Stimulated activated CD4-positive, alpha-beta T cell treated with anti-CD3 and anti-CD28 coated beads, Interleukin-15, amount 100 ng/mL, for 24 hours (primary cell): ENCODE results near the gene EYA2.

Experiments
- DNase-seq: peaks from one replicate; pipeline ENCODE4 v3.0.0-alpha.2; 2020

Gene EYA2

DNA sequence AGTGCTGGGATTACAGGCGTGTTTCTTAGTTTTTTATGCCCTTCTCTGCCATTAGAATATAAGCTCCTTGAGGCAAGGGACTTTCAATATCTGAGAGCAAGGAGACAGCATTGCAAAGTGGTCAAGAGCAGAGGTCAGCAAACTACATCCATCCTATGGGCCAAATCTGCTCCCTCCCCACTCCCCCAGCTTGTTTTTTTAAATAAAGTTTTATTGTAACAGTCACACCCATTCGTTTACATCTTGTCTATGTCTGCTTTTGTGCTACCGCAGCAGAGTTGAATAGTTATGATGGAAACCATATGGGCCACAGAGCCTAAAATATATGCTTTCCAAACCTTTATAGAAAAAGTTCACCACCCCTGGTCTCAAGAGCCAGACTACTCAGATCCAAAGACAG lies 227.9 kb downstream of the EYA2 start:
- no peak for DNase-seq

DNA sequence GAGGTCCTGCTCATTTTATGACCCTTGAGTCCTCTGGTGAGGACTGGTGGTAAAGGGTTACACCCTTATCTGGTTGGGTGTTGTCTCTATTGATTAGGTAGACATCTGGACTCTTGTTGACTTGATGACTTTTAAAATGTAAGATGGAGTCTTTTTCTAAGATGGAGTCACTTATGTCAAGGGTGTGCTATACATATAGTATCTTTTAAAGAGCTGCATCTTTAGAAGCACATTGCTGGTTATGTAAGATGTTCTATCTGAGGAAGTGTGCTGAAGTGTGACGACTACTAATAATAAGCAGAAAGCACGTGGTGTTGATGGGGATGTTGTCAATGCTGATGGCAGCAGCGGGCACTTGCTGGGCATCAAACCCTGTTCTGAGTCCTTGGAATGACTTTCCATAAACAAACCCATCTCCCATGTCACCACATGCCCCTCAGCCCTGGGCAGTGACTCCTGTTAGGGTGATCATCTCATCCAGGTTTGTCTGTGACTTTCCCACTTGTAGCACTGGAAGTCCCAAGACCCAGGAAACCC lies 229.6 kb downstream of the EYA2 start:
- DNase-seq: no peak

DNA sequence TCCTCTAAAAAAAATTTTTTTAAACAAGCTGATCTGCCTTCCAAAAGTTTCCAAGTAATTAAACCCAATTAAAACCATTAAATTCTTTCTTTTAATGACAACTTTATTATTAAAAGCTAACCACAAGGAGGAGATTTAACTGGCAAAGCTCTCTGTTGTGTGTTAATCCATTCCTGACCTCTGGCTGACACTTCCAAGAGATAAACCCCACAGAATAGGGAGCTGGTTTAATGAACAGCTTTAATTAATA lies 230.8 kb downstream of the EYA2 start:
- no peak for DNase-seq

DNA sequence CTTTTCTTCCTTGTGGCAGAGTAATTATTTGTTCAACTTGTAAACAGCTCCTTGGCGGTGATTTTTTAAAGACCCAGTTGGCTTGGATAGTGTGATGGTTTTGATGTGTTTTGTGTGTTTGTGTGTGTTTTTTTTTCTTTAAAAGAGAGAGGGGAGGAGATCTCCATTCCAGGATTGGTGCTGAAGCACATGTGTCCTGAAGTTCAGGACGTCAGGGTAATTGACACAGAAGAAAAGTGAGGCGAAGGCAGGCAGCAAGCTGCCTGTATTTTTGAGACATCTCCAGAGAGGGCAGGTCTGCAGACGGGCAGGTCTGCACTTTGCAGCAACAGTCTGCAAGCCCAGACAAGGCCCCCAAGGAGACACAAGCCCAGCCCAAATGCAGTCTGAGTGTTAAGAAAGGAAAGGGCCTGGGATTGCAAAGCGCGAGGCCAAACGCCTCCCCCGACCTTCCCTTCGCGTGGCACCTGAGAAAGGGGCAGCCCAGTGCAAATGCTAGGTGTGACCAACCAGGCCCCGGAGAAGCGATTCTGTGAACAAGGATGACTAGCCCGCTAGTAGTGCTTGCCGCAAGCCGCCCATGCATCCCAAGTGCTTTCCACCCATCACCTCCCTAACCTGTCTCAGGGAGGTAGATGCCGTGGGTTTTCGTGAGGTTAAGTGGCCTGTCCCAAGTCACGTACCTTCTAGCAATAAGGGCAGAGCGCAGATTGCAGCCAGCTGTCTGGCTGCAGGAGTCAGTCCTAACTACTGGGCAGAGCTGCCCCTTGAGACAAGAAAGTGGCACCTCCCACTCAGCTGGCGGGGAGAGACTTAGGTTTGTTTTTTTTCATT lies 231.3 kb downstream of the EYA2 start:
- DNase-seq: no peak

DNA sequence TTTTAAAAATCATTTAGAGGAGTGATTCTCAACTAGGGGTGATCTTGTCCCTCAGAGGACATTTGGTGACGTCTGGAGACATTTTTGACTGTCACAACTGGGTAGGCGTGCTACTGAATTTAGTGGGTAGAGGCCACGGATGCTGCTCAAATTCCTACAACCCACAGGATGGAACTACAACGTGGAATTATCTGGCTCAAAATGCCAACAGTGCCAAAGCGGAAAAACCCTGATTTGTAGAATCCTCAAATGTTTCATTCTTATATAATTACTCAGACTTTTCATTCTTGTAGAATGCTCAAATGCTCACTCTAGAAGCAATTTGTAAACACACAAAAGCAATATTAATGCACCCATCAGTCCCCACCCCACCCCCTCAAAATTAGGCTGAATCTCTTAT lies 232.1 kb downstream of the EYA2 start:
- DNase-seq: no peak

DNA sequence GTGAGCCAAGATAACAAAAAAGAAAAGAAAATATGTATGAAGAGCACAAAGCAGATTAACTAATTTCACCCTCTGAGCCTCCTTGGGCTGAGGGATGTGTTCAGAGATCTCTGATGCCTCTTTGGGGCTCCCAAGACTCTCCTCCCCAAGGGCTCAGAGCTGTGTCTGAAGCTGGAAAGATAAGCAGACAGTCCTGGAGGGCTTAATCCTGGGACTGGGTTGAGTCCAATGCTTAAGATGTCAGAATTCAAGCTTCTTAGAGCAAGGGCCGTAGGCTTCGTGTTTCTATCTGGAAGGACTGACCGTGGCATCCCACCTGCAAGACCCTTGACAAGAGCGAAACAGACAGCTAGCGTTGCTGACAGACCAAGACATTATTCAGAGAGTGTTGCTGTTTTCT lies 232.9 kb downstream of the EYA2 start:
- DNase-seq: no peak

DNA sequence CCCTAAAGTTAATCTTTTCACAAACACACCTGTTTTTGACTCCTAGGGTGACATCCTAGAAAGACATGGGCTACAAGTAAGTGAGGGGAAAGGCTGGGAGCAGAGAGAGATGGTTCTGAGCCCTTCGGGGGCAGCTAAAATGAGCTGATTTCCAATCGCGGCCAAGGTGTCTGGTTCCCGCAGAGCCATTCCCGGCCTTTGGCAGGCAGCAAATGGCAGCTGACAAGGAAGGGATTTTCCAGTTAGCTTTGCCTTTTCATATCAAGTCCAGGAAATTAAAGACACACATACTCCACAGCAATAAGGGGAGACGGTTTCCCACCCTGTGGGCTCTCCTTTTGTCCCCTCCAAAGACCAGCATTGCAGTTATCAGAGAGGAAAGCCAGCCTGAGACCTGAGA lies 233.4 kb downstream of the EYA2 start:
- no peak for DNase-seq

DNA sequence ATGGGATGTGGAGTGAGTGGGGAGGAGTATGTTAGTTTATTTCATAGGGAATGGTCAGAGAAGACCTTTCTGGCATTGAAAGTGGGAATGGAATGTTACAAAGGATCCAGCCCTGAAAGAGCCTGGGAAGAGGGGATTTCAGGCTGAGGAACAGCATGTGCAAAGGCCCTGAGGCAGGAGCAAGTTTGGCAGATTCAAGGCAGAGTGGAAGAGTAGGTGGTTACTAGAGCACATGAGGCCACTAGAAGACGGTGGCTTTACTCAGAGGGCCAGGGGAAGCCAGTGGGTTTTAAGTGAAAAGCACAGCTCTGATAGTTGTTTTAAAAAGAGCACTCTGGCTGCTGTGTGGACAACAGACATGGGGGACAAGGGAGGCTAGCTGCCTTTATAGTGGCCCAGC lies 234.7 kb downstream of the EYA2 start:
- no peak for DNase-seq

DNA sequence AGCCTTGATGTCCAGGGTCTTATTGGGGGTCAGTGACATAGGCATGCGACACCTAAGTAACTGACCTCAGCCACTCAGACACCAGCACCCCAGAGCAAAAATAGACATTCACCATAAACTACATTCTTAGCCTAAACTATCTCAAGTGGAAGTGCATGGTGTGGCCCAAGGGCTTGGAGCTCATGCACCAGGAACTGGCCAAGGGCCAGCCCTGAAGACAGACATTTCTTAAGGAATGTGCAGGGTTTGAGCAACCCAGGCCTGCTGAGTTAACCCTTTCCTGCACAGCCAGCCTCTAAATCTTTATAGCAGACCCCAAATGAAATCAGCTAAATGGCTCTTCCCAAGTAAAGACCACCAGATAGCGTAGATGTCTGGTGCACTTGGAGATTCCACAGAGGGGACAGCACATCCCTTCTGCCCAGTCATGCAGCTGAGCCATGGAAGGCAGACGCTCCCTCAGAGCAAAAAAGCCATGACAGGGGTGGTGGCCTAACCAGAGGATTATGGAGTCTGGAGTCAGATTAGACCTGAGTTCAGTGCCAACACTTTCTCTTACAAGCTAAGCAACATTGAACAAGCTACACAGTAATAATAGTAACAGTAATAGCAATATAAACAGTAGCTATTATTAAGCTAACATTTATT lies 239.3 kb downstream of the EYA2 start:
- DNase-seq: no peak

DNA sequence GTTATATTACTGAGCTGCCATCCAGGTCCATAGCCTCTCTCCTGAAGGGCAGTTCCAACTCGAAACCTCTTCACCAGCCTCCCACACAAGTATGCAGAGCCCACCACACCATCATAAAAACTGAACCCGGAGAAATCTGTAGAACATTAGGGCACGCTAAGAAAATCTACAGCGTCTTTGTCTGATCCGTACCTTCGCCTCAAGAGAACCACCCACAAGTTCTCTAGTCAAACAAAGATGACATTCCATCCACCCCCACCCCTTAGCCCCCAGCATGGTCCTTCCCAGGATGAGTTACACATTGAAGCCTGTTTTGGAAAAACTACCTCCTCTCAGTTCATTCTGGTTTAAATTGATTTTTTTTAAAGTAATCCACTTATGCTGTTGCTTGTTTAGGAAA lies 242.1 kb downstream of the EYA2 start:
- DNase-seq: no peak

DNA sequence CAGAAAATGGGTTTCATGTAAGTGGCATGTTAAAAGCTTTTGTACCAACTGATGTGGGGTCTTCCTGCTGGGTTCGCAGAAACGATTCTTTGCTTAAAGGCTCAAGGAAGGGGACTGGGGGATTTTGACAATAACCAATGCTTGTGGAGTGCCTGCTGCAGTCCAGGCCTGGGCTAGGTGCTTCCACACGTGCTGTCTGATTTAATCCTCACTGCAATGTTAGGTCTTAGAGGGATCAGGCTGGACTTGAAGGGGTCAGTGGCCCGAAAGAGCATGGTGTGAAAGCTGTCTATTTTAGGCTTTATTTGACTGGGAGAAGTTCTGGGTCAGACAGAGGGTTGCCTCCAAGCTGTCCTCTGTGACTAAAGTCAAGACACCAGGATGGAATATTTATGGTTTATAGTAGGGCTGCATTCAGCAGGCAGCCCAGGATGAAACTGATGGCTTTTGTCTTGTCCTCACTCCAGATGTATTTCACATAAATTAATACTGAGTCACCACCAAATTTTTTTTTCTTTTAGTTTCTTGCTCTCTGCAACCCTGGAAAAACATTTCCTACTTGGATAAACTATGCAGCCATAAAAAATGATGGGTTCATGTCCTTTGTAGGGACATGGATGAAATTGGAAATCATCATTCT lies 242.7 kb downstream of the EYA2 start:
- no peak for DNase-seq

DNA sequence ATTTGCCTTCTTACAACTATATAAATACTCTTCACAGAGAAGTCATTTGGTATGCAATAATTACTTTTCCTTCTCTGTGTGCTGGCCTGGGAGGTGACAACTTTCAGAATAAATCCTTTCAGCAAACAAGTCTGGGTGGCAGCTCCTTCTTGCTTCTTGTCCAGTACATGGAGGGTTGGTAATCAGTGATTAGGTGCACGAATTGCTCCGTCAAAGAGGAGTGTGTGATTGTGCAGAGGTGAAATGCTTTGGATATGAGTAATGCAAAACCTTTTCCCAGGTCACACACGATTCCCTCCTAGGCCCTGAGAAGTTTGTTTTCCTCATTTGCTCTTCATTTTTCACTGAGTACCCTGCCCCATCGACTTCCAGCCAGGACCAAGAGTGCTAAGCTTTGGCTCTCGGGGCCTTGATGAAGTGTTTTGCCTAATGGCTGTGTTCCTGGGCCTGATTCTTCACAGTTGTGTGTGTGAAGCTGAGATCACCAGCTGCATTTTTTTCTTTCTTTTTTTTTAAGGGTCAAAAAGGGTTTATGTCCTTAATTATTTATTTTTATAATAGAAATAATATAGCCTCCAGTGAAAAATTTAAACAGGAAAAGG lies 245.4 kb downstream of the EYA2 start:
- DNase-seq: no peak

DNA sequence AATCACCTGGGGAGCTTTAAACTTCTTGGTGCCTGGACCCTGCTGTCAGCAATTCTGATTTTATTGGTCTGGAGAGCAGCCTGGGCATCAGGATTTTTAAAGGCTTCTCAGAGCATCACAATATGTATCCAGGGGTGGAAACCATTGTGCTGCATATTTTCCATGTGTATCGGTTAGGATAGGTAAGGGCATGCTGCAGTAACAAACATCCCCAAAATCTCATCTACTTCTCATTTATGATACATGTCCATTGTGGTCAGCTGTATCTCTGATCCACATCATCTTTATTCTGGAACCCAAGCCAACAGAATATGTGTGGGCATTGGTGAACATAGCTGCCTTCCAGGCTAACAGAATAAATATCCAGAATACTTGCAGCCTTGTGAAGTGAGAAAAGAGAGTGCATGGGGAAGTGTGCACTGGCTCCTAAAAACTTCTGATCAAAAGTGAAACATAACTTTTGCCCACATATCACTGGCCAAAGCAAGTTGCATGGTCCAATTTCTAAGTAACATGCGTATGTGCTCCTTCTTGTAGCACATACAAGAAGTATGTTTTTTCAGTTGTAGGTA lies 246.8 kb downstream of the EYA2 start:
- no peak for DNase-seq

DNA sequence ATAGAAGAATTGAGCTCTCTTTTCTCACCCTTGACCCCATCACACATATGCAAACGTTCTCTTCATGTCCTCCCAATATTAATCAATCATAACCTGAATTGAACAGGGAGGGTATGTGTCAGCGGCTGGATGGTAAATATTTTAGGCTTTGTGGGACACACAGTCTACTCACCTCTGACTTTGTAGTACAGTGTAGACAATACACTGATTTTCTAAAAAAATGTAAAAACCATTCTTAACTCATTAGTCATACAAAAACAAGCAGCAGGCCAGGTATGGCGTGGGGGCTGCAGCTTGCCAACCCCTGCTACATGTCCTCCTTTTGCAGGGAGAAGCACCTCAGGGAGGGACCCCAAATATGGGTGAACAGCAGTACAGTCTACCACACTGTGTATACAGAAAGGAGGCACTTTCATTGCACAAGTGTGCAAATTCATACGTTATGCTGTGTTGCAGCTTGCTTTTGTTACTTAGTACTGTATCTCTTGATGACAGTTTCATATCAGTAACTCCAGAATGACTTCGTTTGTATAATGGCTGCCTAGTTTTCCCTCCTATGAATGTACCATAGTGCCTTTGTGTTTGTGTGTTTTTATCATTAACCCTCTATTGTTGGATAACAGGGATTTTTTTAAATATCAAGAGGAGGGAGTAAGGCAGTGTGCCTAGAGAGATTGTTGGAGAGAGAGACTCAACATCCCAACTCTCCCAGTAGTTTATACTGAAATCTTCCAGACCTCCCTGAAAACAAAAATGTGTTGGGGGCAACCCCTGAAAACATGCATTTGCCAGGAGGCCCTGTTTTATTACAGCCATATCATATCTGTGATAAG lies 247.5 kb downstream of the EYA2 start:
- no peak for DNase-seq

DNA sequence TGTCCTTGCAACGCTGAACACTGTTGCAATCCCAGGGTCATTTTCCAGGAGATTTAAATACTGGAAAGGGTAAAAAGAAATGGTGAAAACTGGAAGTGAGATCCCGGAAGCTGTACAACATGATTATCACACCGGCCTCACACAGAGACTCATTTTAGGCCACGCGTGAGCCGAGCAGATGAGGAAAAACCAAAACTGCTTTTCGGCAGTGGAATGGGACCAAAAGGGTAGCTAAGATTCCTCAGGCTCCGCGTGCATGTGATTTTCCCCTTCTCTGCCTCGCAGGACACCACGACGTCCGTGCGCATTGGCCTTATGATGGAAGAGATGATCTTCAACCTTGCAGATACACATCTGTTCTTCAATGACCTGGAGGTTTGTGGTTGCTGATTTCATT lies 248.1 kb downstream of the EYA2 start:
- DNase-seq: no peak

DNA sequence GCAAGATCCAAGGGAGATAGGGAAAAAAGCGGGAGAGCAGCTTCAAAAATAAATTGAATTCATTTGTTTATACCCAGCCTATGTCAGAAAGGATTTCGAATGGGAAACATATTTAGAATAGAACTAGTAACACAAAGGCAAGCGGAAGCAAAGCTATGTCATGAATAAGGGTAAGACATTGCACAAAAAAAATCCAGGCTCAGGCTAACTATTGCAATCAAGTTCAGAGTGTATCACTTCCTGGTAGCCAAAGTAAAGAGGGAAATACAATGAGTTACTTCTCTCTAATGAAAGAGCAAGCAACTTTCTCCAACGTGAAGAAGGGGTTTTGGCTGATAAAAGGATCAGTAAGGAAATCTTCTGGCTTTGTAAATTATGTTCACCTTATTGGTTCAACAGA lies 249.0 kb downstream of the EYA2 start:
- DNase-seq: no peak

DNA sequence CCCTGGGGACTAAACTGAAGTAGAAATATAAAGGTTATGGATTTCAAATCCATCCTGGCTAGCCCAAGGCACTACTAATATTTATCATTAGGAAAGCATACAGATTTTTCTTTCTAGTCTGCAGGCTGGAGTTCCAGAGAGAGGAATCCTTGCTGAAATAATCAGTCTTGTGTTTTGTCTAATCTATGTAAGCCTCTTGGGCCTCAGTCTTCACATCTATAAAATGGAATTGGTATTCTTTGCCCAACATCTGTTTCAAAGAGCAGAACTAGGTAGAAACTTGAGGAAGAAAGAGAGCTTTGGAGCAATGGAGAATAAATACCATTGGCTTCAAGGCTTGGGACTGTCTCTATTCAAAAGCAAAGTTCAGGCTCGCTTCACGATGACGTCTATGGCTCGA lies 249.8 kb downstream of the EYA2 start:
- DNase-seq: no peak

DNA sequence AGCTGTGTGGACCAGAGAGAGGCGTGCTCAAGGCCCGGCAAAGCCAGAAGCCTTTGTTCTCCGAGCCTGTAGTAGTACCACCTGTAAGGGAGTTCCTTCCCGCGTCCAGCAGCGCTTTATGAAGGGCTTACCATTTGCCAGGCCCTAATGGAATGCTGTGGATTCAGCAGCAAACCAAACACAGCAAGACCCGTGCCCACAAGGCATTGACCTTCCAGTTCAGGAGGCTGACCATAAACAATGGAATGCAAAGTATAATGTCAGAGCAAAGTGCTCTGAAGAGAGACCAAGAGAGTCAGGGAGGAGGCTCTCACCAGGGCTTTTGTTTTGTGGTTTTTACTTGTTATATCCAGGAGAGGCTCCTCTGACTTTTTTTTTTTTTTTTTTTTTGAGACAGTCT lies 252.0 kb downstream of the EYA2 start:
- no peak for DNase-seq

DNA sequence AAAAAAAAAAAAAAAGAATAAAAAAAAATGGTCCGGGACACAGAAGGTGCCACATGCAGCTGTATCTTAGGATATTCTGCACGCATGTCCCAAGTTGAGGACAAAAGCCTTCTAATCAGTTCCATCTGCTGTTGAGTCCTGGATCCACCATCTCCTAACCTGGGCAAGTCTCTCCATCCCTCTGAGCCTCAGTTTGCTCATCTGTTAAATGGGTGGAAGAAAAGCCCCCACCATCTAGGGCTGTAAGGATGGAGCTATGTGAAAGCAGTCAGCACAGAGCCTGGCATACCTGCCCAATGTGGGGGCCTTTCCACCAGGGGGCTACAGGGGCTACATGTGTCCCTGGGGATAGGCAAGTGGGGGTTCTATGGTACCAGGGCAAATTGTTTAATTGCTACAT lies 253.4 kb downstream of the EYA2 start:
- no peak for DNase-seq

DNA sequence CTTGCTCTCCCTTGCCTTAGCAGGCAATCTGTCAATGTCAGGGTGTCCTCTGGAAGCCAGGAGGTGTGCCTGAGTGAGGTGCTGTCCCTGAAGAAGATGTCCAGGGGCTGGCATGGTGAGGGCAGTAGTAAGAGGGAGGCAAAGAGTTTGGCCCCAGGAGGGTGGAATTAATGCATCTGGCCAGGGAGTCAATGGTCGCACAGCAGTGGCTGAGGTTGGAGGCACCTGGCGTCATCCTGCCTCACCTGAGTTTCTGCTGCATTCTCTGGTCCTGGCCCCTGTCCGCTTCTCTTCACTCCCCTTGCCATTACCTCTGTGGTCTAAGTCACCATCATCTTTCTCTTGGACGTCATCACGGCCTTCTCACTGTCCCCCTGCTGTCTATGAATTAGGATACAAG lies 255.3 kb downstream of the EYA2 start:
- no peak for DNase-seq

DNA sequence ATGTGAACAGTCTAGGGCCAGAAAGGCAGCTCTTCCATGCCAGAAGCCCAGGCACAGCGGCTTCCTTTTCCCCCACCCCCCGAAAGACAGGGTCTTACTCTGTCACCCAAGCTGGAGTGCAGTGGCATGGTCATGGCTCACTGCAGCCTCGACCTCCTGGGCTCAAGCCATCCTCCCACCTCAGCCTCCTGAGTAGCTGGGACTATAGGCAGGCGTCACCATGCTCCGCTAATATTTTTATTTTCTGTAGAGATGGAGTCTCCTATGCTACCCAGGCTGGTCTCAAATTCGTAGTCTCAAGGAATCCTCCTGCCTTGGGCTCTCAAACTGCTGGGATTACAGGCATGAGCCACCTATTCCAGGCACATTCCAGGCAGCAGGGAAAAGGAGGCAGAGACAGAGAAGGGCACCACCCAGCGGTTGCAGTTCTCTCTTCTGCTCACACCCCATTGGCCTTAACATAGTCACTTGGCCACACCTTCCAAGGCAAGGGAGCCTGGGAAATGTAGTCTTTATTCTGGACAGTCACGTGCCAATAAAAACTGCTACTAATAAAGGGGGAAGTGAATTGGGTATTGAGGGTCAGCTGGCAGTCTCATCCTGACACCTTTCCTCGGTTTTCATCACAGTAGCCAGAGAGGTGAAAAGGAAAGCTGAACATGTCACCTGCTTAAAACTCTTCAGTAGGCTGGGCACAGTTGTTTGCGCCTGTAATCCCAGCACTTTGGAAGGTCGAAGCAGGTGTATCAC lies 255.9 kb downstream of the EYA2 start:
- DNase-seq: peak; percentile 38

DNA sequence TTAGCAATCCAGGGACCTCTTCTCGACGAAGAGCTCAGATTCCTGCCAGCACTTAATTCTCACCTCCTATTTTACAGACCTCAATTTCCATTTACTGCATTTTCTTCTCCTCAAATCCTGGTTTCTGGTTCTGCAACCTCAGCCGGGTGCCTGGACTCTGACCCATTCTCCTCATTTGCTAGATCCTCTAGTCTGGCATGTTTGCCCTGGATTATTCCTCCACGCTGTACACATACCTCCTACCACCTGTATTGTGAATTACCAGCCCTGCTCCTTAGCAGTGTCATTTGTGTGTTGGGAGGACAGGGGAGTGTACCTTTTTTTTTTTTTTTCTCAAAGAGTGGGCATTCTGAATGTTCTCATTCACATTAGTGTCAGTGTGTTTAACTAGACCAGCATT lies 257.4 kb downstream of the EYA2 start:
- DNase-seq: no peak
